ENCODE measurements around the gene PAEP. TPM values are rescaled to one million over a fixed set of nuclear protein-coding genes. Genes with fewer than 3 reads are reported as not detected.
A peak's percentile ranks its signal among the peaks of the same experiment; 100 is the strongest.
"Not testable (repeated sequence)": the region's sequence is repeated elsewhere in the genome, so short reads cannot be mapped to it uniquely, and the experiment has no call there.

The PAEP gene
- total RNA-seq, 5 donors from 2014 or later (not counting 1 experiment from before 2014, with no cell fraction given): not detected

DNA sequence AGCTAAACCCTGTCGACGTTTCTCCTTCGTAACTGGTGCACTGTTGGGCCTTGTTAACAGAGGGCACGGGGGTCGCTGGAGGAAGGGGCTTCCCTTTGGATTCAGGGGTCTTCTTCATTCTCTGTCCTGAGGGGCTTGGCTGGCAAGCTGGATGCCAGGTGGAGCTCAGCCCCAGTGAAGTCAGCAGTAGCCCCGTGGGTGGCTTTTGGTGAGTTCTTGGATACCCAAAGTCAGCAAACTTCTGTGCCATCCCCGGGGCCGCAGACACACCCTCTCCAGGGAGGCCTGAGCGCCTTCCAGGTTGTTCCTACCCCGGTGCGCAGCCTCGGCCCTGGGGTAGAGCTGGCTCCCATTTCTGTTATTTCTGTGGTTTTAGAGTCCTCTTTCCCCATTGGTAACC lies 27.9 kb upstream of the PAEP start:
- Histone ChIP-seq H3K9me3 (no peaks in the 10 kb centered on the region), H3K27ac (ENCODE audit: low read length) (no peak overlapping the region), H3K4me3 (ENCODE audit: control insufficient read depth in 1 of 2, extremely low read depth in 1 of 2, low read length in 1 of 2) (no peak overlapping the region), H3K36me3 (ENCODE audit: control insufficient read depth in 2 of 2, extremely low read depth in 1 of 2, insufficient read depth in 1 of 2, low read length in 1 of 2) (no peaks in the 10 kb centered on the region), H3K27me3 (replicated peaks in 1 of 2; ENCODE audit: control insufficient read depth in 2 of 2, extremely low read depth in 1 of 2, insufficient read depth in 2 of 2, low read length in 1 of 2) (peaks cover 0 to 17% of the 10 kb centered on the region in 2 experiments), H3K4me1 (ENCODE audit: control insufficient read depth in 1 of 2, extremely low read depth in 1 of 2, insufficient read depth in 2 of 2, low read length in 2 of 2) (no peaks in the 10 kb centered on the region)
- DNase-seq (peak in 1 of 35 experiments; percentile 19), ATAC-seq (replicated peaks in 1 of 4) (no peak)
- Mint-ChIP-seq H3K27me3 (peaks cover 25 to 31% of the 10 kb centered on the region in 2 donors), H3K4me3 (no peak overlapping the region), H3K4me1 (no peaks in the 10 kb centered on the region), H3K36me3 (no peaks in the 10 kb centered on the region), H3K9me3 (no peaks in the 10 kb centered on the region), H3K27ac (no peak overlapping the region)
- ChIA-PET POLR2A (no interaction called here), CTCF (no interaction called here)
- WGBS (ENCODE audit: insufficient coverage): 88% methylated on average over 11 of the region's 12 CpGs

GRCh38 chr9:135534192-135534711 lies 27.3 kb upstream of the PAEP start:
- peaks cover 25 to 33% of the 10 kb centered on the region in 2 donors for H3K27me3 Mint-ChIP-seq
- H3K4me3 ChIP-seq (ENCODE audit: control insufficient read depth in 1 of 2, extremely low read depth in 1 of 2, low read length in 1 of 2); H3K36me3 ChIP-seq (ENCODE audit: control insufficient read depth in 2 of 2, extremely low read depth in 1 of 2, insufficient read depth in 1 of 2, low read length in 1 of 2); H3K27ac ChIP-seq (ENCODE audit: low read length); H3K4me1 Mint-ChIP-seq; DNase-seq; H3K9me3 ChIP-seq; H3K4me1 ChIP-seq (ENCODE audit: control insufficient read depth in 1 of 2, extremely low read depth in 1 of 2, insufficient read depth in 2 of 2, low read length in 2 of 2); ATAC-seq (replicated peaks in 1 of 4); H3K27ac Mint-ChIP-seq; H3K9me3 Mint-ChIP-seq; POLR2A ChIA-PET; CTCF ChIA-PET; H3K36me3 Mint-ChIP-seq; H3K4me3 Mint-ChIP-seq: not testable (repeated sequence)
- 27% methylated on average over 10 of the region's 10 CpGs for WGBS (ENCODE audit: insufficient coverage)
- peaks cover 0 to 19% of the 10 kb centered on the region in 2 experiments for H3K27me3 ChIP-seq (replicated peaks in 1 of 2; ENCODE audit: control insufficient read depth in 2 of 2, extremely low read depth in 1 of 2, insufficient read depth in 2 of 2, low read length in 1 of 2)

DNA sequence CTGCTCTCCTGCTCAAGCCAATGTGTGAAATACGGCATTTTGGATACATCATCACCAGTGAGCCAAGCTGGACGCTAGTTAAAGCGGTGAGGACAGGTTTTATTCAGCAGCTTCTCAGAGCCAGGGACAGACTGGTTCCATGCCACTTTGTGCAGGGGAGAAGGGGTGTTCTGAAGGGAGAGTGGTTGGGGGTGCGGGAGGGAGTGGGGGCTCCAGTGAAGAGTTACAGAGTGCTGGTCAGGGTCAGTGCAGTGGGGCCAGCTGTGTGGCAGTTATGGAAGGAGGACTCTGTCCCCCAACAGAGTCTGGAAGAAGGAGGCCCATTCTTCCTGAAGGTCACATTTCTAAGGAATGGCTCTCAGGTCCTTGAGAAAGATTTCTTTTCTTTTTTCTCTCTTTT lies 26.7 kb upstream of the PAEP start:
- CTCF ChIA-PET; H3K9me3 Mint-ChIP-seq; H3K4me1 Mint-ChIP-seq; H3K4me3 Mint-ChIP-seq; H3K27ac Mint-ChIP-seq; H3K36me3 ChIP-seq (ENCODE audit: control insufficient read depth in 2 of 2, extremely low read depth in 1 of 2, insufficient read depth in 1 of 2, low read length in 1 of 2); H3K36me3 Mint-ChIP-seq; H3K9me3 ChIP-seq; POLR2A ChIA-PET; ATAC-seq (replicated peaks in 1 of 4); H3K4me3 ChIP-seq (ENCODE audit: control insufficient read depth in 1 of 2, extremely low read depth in 1 of 2, low read length in 1 of 2); H3K4me1 ChIP-seq (ENCODE audit: control insufficient read depth in 1 of 2, extremely low read depth in 1 of 2, insufficient read depth in 2 of 2, low read length in 2 of 2); H3K27ac ChIP-seq (ENCODE audit: low read length): not testable (repeated sequence)
- 81% methylated on average over 3 of the region's 4 CpGs for WGBS (ENCODE audit: insufficient coverage)
- peaks cover 26 to 38% of the 10 kb centered on the region in 2 donors for H3K27me3 Mint-ChIP-seq
- DNase-seq: peak in 1 of 35 experiments; percentile 4
- peaks cover 0 to 21% of the 10 kb centered on the region in 2 experiments for H3K27me3 ChIP-seq (replicated peaks in 1 of 2; ENCODE audit: control insufficient read depth in 2 of 2, extremely low read depth in 1 of 2, insufficient read depth in 2 of 2, low read length in 1 of 2)

DNA sequence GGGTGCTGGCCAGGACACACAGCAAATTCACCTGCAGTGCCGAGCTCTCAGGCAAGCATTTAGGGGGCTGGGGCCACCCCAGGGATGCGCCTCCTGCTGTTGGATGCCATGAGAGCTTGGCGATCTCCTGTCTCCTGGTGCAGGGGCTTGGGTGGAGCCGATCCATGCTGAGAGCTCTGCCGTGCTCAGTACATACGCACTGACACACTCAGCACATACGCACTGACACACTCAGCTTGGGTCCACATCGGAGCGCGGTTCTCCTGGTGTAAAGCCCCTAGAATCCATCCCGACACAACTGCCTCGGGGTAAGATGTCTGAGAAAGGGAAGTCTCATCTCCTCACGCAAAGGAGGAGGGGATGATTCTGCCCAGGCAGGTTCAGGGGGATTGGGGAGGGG lies 25.9 kb upstream of the PAEP start:
- H3K27ac Mint-ChIP-seq; H3K36me3 Mint-ChIP-seq; H3K9me3 ChIP-seq; H3K4me3 ChIP-seq (ENCODE audit: control insufficient read depth in 1 of 2, extremely low read depth in 1 of 2, low read length in 1 of 2); H3K4me3 Mint-ChIP-seq; H3K27ac ChIP-seq (ENCODE audit: low read length); ATAC-seq (replicated peaks in 1 of 4); H3K4me1 Mint-ChIP-seq; H3K9me3 Mint-ChIP-seq; H3K4me1 ChIP-seq (ENCODE audit: control insufficient read depth in 1 of 2, extremely low read depth in 1 of 2, insufficient read depth in 2 of 2, low read length in 2 of 2); H3K36me3 ChIP-seq (ENCODE audit: control insufficient read depth in 2 of 2, extremely low read depth in 1 of 2, insufficient read depth in 1 of 2, low read length in 1 of 2); POLR2A ChIA-PET; CTCF ChIA-PET; DNase-seq: not testable (repeated sequence)
- peaks cover 0 to 21% of the 10 kb centered on the region in 2 experiments for H3K27me3 ChIP-seq (replicated peaks in 1 of 2; ENCODE audit: control insufficient read depth in 2 of 2, extremely low read depth in 1 of 2, insufficient read depth in 2 of 2, low read length in 1 of 2)
- WGBS (ENCODE audit: insufficient coverage): 97% methylated on average over 6 of the region's 13 CpGs
- peaks cover 28 to 43% of the 10 kb centered on the region in 2 donors for H3K27me3 Mint-ChIP-seq

DNA sequence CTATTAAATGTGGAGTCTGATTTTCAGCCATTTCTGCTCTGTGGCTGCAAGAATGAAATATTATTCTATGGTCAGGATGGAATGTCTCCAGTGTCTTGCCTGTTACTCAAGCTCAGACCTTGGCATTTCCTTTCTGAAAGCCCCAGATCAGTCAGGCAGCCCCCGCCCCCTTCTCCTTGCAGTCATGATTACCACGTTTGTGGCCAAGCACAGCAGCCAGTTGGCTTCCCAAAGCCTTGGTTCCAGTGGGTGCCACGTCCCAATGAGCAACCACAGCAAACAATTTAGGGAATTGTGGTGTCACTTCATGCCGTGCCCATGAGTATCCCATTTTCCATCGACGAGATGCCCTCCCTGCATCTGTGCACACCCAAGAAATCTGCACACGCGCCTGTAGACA lies 25.3 kb upstream of the PAEP start:
- peaks cover 22 to 40% of the 10 kb centered on the region in 2 donors for H3K27me3 Mint-ChIP-seq
- ATAC-seq (replicated peaks in 1 of 4): no peak
- no peaks in the 10 kb centered on the region for H3K9me3 Mint-ChIP-seq
- 17% methylated on average over 3 of the region's 8 CpGs for WGBS (ENCODE audit: insufficient coverage)
- ChIA-PET POLR2A (no interaction called here), CTCF (no interaction called here)
- H3K27me3 ChIP-seq (replicated peaks in 1 of 2; ENCODE audit: control insufficient read depth in 2 of 2, extremely low read depth in 1 of 2, insufficient read depth in 2 of 2, low read length in 1 of 2): peaks cover 0 to 16% of the 10 kb centered on the region in 2 experiments
- H3K4me3 Mint-ChIP-seq: no peak overlapping the region
- no peak for DNase-seq
- H3K4me1 Mint-ChIP-seq: no peaks in the 10 kb centered on the region
- no peak overlapping the region for H3K27ac Mint-ChIP-seq
- H3K27ac ChIP-seq (ENCODE audit: low read length): no peak overlapping the region
- no peaks in the 10 kb centered on the region for H3K36me3 Mint-ChIP-seq
- H3K36me3 ChIP-seq (ENCODE audit: control insufficient read depth in 2 of 2, extremely low read depth in 1 of 2, insufficient read depth in 1 of 2, low read length in 1 of 2): no peaks in the 10 kb centered on the region
- H3K4me1 ChIP-seq (ENCODE audit: control insufficient read depth in 1 of 2, extremely low read depth in 1 of 2, insufficient read depth in 2 of 2, low read length in 2 of 2): no peaks in the 10 kb centered on the region
- H3K4me3 ChIP-seq (ENCODE audit: control insufficient read depth in 1 of 2, extremely low read depth in 1 of 2, low read length in 1 of 2): no peak overlapping the region
- H3K9me3 ChIP-seq: no peaks in the 10 kb centered on the region

DNA sequence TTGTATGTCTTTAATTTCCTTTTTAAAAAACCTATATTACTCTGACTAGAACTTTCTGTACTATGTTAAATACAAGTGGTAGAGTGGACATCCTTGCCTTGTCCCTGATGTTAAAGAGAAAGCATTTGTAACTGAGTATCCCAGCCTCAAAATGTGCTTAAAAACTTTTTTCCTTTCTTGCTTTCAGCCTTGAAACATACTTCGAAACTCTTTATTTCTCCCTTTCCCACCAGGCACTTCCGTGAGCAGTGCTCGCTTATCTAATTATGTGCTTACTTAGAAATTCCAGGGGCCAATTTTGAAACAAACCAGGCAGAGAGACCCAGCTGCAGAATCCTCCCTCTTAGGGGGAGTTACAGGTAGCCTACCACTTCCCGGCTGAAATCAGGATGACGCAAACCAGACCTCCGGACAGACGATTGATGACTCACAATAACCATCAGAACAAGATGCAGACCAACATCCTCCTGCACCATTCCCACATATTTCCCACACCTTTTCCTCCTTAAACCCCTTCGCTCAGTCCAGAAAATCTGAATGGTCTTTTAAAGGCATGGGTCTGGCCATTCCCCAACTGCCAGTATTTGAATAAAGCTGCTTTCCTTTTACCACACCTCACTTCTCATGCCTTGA lies 18.2 kb upstream of the PAEP start:
- H3K27ac ChIP-seq (ENCODE audit: low read length); DNase-seq; H3K36me3 Mint-ChIP-seq; H3K4me3 Mint-ChIP-seq; H3K4me3 ChIP-seq (ENCODE audit: control insufficient read depth in 1 of 2, extremely low read depth in 1 of 2, low read length in 1 of 2); H3K36me3 ChIP-seq (ENCODE audit: control insufficient read depth in 2 of 2, extremely low read depth in 1 of 2, insufficient read depth in 1 of 2, low read length in 1 of 2); POLR2A ChIA-PET; CTCF ChIA-PET; H3K4me1 ChIP-seq (ENCODE audit: control insufficient read depth in 1 of 2, extremely low read depth in 1 of 2, insufficient read depth in 2 of 2, low read length in 2 of 2); H3K9me3 Mint-ChIP-seq; H3K27ac Mint-ChIP-seq; H3K9me3 ChIP-seq; H3K4me1 Mint-ChIP-seq; ATAC-seq (replicated peaks in 1 of 4): not testable (repeated sequence)
- H3K27me3 ChIP-seq (replicated peaks in 1 of 2; ENCODE audit: control insufficient read depth in 2 of 2, extremely low read depth in 1 of 2, insufficient read depth in 2 of 2, low read length in 1 of 2): peaks cover 0 to 19% of the 10 kb centered on the region in 2 experiments
- peaks cover 13 to 33% of the 10 kb centered on the region in 2 donors for H3K27me3 Mint-ChIP-seq
- WGBS (ENCODE audit: insufficient coverage): 54% methylated on average over 6 of the region's 8 CpGs
